HepG2 (cell line): ENCODE measurements around the gene ZNF638. TPM values are rescaled to one million over a fixed set of nuclear protein-coding genes. Genes with fewer than 3 reads are reported as not detected.

ENCODE experiments used
- ATF2 ChIP-seq: sonication (generic); formaldehyde crosslinking; IDR thresholded peaks from 2 replicates; pipeline ENCODE4 v1.4.0; 2020; ENCODE audit warnings: missing genetic modification reagents
- CBX1 ChIP-seq: IDR thresholded peaks from one replicate; pipeline ENCODE4 v1.6.1; 2016; ENCODE audit warnings: antibody characterized with exemption, low read depth
- CEBPB ChIP-seq: IDR thresholded peaks from 2 replicates; pipeline ENCODE4 v1.6.1; 2011; ENCODE audit warnings: low read depth, low read length, improper control_type of control experiment, borderline replicate concordance
- GZF1 ChIP-seq: sonication (generic); formaldehyde crosslinking; IDR thresholded peaks from 2 replicates; pipeline ENCODE4 v1.5.1; 2020; ENCODE audit warnings: mild to moderate bottlenecking, missing genetic modification reagents
- HNF1B ChIP-seq: sonication (generic); formaldehyde crosslinking; IDR thresholded peaks from 2 replicates; pipeline ENCODE4 v1.5.1; 2020; ENCODE audit warnings: mild to moderate bottlenecking, moderate library complexity, missing genetic modification reagents
- KLF15 ChIP-seq: sonication (generic); formaldehyde crosslinking; IDR thresholded peaks from 2 replicates; pipeline ENCODE4 v1.8.1; 2023; ENCODE audit warnings: borderline replicate concordance, mild to moderate bottlenecking, inconsistent platforms, missing genetic modification reagents, mixed read lengths
- KLF9 ChIP-seq: IDR thresholded peaks from 2 replicates; pipeline ENCODE4 v1.6.1; 2016; ENCODE audit warnings: low read depth
- MAZ ChIP-seq, 2 experiments: sonication (generic) in 1 of 2; formaldehyde crosslinking in 1 of 2; IDR thresholded peaks; 2 replicates each; pipeline versions ENCODE4 v1.5.0 to v1.6.1; 2012 to 2020; ENCODE audit warnings: low read depth in 2 of 2, mild to moderate bottlenecking in 2 of 2, borderline replicate concordance in 1 of 2, improper control_type of control experiment in 1 of 2, low read length in 1 of 2, missing genetic modification reagents in 1 of 2, moderate library complexity in 1 of 2
- NR2F1 ChIP-seq, 2 experiments: fragments of 450-650 bp in 1 of 2; formaldehyde crosslinking in 1 of 2; IDR thresholded peaks; 2 replicates each; pipeline versions ENCODE4 v1.5.0 to v1.6.1; 2016 to 2020; ENCODE audit warnings: mild to moderate bottlenecking in 1 of 2, missing compliant biosample characterization in 1 of 2, missing genetic modification reagents in 1 of 2, moderate library complexity in 1 of 2
- PHB2 ChIP-seq: fragments of 450-650 bp; IDR thresholded peaks from 2 replicates; pipeline ENCODE4 v1.6.1; 2018; ENCODE audit not compliant: partially characterized antibody
- PLRG1 ChIP-seq: fragments of 450-650 bp; conservative IDR thresholded peaks from 2 replicates; pipeline ENCODE4 v1.6.1; 2016
- PREB ChIP-seq: sonication (generic); formaldehyde crosslinking; IDR thresholded peaks from 2 replicates; pipeline ENCODE4 v1.4.0; 2020; ENCODE audit warnings: missing genetic modification reagents
- SIN3A ChIP-seq: IDR thresholded peaks from 2 replicates; pipeline ENCODE4 v1.6.1; 2011; ENCODE audit warnings: low read depth, mild to moderate bottlenecking, control low read depth, low read length, borderline replicate concordance
- SPEN ChIP-seq: sonication (generic); formaldehyde crosslinking; IDR thresholded peaks from 2 replicates; pipeline ENCODE4 v1.5.1; 2020; ENCODE audit warnings: low read depth, mild to moderate bottlenecking, missing genetic modification reagents
- TP53 ChIP-seq: sonication (generic); formaldehyde crosslinking; conservative IDR thresholded peaks from 2 replicates; pipeline ENCODE4 v1.4.0; 2020; ENCODE audit warnings: missing genetic modification reagents
- polyA plus RNA-seq, 8 experiments: library from polyadenylated mRNA; depleted of rRNA in 3 of 8; stranded (reverse) in 7 of 8; unstranded in 1 of 8; fragments of >200 nt; fragmentation: Illumina TruSeq in 4 of 8; extraction: Trizol in 4 of 8; gene quantifications; 2 replicates each; pipeline versions ENCODE4 v1.2.1 to v1.2.3, GENCODE V29; 2011 to 2016; ENCODE audit warnings: low read depth in 4 of 8, missing spikeins in 1 of 8, mixed read lengths in 1 of 8; ENCODE audit not compliant: insufficient read depth in 1 of 8
- total RNA-seq, 5 experiments: library from RNA; depleted of rRNA; stranded (reverse); fragments of >200 nt; fragmentation: Illumina TruSeq; extraction: Trizol; gene quantifications; 2 replicates each; pipeline ENCODE4 v1.2.3, GENCODE V29; 2016; ENCODE audit warnings: low read depth in 1 of 5
- TF ChIP-seq, protein P1 (sequence below): sonication (generic); formaldehyde crosslinking; IDR thresholded peaks from 2 replicates; pipeline ENCODE4 v1.4.0; 2020; ENCODE audit warnings: missing genetic modification reagents
- TF ChIP-seq, protein P2 (sequence below): IDR thresholded peaks from 2 replicates; pipeline ENCODE4 v1.6.1; 2018; ENCODE audit warnings: missing genetic modification reagents
- TF ChIP-seq, protein P3 (sequence below): IDR thresholded peaks from 2 replicates; pipeline ENCODE4 v1.6.1; 2016; ENCODE audit warnings: missing compliant biosample characterization, missing genetic modification reagents, borderline replicate concordance

ZNF638 gene
- total and polyA plus RNA-seq, 2 of the 13 experiments (the other 11 are each of a cell fraction or from before 2014, with no cell fraction given), result 92.7 to 144 TPM

- TF ChIP-seq, protein P1, sequence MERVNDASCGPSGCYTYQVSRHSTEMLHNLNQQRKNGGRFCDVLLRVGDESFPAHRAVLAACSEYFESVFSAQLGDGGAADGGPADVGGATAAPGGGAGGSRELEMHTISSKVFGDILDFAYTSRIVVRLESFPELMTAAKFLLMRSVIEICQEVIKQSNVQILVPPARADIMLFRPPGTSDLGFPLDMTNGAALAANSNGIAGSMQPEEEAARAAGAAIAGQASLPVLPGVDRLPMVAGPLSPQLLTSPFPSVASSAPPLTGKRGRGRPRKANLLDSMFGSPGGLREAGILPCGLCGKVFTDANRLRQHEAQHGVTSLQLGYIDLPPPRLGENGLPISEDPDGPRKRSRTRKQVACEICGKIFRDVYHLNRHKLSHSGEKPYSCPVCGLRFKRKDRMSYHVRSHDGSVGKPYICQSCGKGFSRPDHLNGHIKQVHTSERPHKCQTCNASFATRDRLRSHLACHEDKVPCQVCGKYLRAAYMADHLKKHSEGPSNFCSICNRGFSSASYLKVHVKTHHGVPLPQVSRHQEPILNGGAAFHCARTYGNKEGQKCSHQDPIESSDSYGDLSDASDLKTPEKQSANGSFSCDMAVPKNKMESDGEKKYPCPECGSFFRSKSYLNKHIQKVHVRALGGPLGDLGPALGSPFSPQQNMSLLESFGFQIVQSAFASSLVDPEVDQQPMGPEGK (CRISPR knock-in tag), result peak; percentile 92
- TF ChIP-seq PLRG1 (no peak), PHB2 (no peak), KLF15 (CRISPR knock-in tag) (no peak), CBX1 (no peak), PREB (CRISPR knock-in tag) (no peak), CEBPB (peak; percentile 98), MAZ (IDR thresholded peaks at IDR 0.05; ENCODE audit: borderline replicate concordance, low read depth, low read length) (peak; percentile 34), MAZ (CRISPR knock-in tag; IDR thresholded peaks at IDR 0.05; ENCODE audit: low read depth) (peak; percentile 79), ATF2 (no peak), NR2F1 (CRISPR knock-in tag; IDR thresholded peaks at IDR 0.05) (no peak), KLF9 (no peak), SIN3A (peak; percentile 64; the same call in 1 of the 2 replicates), HNF1B (peak; percentile 56), TP53 (CRISPR knock-in tag) (no peak), SPEN (peak; percentile 35; the same call in 1 of the 2 replicates), GZF1 (CRISPR knock-in tag) (peak; percentile 84)
- TF ChIP-seq, protein P2, sequence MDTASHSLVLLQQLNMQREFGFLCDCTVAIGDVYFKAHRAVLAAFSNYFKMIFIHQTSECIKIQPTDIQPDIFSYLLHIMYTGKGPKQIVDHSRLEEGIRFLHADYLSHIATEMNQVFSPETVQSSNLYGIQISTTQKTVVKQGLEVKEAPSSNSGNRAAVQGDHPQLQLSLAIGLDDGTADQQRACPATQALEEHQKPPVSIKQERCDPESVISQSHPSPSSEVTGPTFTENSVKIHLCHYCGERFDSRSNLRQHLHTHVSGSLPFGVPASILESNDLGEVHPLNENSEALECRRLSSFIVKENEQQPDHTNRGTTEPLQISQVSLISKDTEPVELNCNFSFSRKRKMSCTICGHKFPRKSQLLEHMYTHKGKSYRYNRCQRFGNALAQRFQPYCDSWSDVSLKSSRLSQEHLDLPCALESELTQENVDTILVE (CRISPR knock-in tag), result peak; percentile 73
- TF ChIP-seq, protein P3, sequence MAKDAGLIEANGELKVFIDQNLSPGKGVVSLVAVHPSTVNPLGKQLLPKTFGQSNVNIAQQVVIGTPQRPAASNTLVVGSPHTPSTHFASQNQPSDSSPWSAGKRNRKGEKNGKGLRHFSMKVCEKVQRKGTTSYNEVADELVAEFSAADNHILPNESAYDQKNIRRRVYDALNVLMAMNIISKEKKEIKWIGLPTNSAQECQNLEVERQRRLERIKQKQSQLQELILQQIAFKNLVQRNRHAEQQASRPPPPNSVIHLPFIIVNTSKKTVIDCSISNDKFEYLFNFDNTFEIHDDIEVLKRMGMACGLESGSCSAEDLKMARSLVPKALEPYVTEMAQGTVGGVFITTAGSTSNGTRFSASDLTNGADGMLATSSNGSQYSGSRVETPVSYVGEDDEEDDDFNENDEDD (CRISPR knock-in tag), result peak; percentile 57; the same call in 1 of the 2 replicates
These were observed at the start of gene ZNF638 (continued) for GRCh38 chr2:71331581-71332434.
